Activated T-cell treated with anti-CD3 and anti-CD28 coated beads, Interleukin-2, amount 50 U/mL, for 72 hours (primary cell): ENCODE measurements around the gene SLC43A2. TPM values are rescaled to one million over a fixed set of nuclear protein-coding genes. Genes with fewer than 3 reads are reported as not detected.

Experiments used
- ATAC-seq, 2 donors: fragments of 150-1000 bp; cut with Tn5 transposase; replicated peaks in 1 of 2; 2 replicates each; pipeline ENCODE4 v1.10.0; 2021; ENCODE audit warnings: moderate library complexity in 2 of 2, mild to moderate bottlenecking in 1 of 2
- DNase-seq, 2 donors: peaks; one replicate each; pipeline ENCODE4 v3.0.0; 2021 to 2022; ENCODE audit warnings: mixed read lengths in 1 of 2
- H3K27ac Mint-ChIP-seq: one replicate; pipeline ENCODE4 v1.8.0; 2022; ENCODE audit warnings: mild to moderate bottlenecking, moderate library complexity, mixed read lengths
- H3K27me3 Mint-ChIP-seq: one replicate; pipeline ENCODE4 v1.8.0; 2022; ENCODE audit warnings: low read depth, mixed read lengths
- H3K36me3 Mint-ChIP-seq, 2 donors: one replicate each; pipeline ENCODE4 v1.8.0; 2022; ENCODE audit warnings: mixed read lengths in 2 of 2, mild to moderate bottlenecking in 1 of 2; ENCODE audit not compliant: insufficient read depth in 2 of 2
- H3K4me1 Mint-ChIP-seq: one replicate; pipeline ENCODE4 v1.8.0; 2022; ENCODE audit warnings: low read depth, mixed read lengths
- H3K4me3 Mint-ChIP-seq, 2 donors: one replicate each; pipeline ENCODE4 v1.8.0; 2022; ENCODE audit warnings: mild to moderate bottlenecking in 2 of 2, mixed read lengths in 2 of 2, moderate library complexity in 2 of 2
- H3K9me3 Mint-ChIP-seq, 2 donors: one replicate each; pipeline ENCODE4 v1.8.0; 2022; ENCODE audit warnings: mixed read lengths in 2 of 2
- total RNA-seq, 2 donors: library from RNA; stranded (reverse); gene quantifications; one replicate each; pipeline ENCODE4 v1.2.3, GENCODE V29; 2022

SLC43A2 gene
- total RNA-seq, 2 donors from 2014 or later = 3.4 to 3.8 TPM

GRCh38 chr17:1605681-1606351 is 22.8 kb downstream of the SLC43A2 start:
- ATAC-seq (no peak), DNase-seq (no peak)
- no peak overlapping the region for H3K27ac Mint-ChIP-seq
- H3K27me3 Mint-ChIP-seq = no peaks in the 10 kb centered on the region
- H3K36me3 Mint-ChIP-seq = peaks cover 3 to 5% of the 10 kb centered on the region in 2 donors
- H3K4me3 Mint-ChIP-seq = peak overlapping the region; percentile 46 to 75
- peaks cover 41% of the 10 kb centered on the region for H3K4me1 Mint-ChIP-seq
- peaks cover 3 to 6% of the 10 kb centered on the region in 2 donors for H3K9me3 Mint-ChIP-seq

DNA sequence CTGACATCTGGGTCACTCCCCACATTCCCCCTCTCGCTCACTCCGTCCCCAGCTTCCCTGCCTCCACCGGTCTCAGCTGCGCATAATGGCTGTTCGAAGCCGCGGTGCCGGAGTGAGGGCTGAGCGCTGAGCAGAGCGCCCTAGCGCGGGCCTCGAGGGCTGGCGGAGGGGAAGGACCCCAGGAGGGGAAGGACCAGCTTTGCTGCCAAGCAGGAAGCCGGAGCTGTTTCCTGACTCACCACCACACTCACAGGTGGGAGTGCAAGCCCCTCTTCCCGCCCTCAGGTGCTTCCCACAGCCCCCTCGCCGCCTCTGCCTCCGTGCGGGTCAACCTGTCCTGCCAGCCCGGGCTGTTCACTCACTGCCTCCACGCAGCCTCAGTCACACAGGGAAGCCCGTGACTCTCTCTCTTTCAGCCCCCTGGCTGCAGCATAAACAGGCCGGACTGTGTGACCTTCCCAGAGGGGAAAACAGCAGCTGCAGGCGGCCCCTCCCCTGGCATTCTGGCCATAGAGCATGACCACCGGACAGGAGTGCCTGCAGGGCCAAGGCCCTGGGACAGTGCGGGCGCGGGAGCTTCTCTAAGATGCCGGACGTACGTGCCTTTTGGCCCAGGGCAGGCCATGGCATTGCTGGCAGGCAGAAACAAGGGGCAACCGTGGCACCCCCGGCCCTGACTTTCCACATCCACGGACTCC is 23.7 kb downstream of the SLC43A2 start:
- Mint-ChIP-seq H3K9me3 (peaks cover 3 to 6% of the 10 kb centered on the region in 2 donors), H3K4me3 (peak overlapping the region; percentile 10 to 58), H3K27me3 (no peaks in the 10 kb centered on the region), H3K4me1 (peaks cover 41% of the 10 kb centered on the region), H3K36me3 (peaks cover 3 to 5% of the 10 kb centered on the region in 2 donors), H3K27ac (no peak overlapping the region)
- ATAC-seq = no peak
- peak in 1 of 2 donors; percentile 8 for DNase-seq

DNA sequence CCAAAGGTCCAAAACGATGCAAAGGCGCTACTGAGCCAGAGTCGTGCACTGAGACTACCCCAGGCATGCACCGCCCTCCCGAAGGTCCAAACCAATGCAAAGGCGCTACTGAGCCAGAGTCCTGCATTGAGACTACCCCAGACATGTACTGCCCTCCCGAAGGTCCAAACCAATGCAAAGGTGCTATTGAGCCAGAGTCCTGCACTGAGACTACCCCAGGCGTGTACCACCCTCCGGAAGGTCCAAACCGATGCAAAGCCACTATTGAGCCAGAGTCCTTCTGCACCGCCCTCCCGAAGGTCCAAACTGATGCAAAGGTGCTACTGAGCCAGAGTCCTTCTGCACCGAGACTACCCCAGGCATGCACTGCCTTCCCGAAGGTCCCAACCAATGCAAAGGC is 27.1 kb downstream of the SLC43A2 start:
- DNase-seq (no peak), ATAC-seq (no peak)
- H3K9me3 Mint-ChIP-seq = peaks cover 3 to 6% of the 10 kb centered on the region in 2 donors
- H3K4me1 Mint-ChIP-seq = peaks cover 18% of the 10 kb centered on the region
- no peak overlapping the region for H3K4me3 Mint-ChIP-seq
- H3K27me3 Mint-ChIP-seq = no peaks in the 10 kb centered on the region
- no peak overlapping the region for H3K27ac Mint-ChIP-seq
- H3K36me3 Mint-ChIP-seq = peaks cover 3 to 5% of the 10 kb centered on the region in 2 donors

DNA sequence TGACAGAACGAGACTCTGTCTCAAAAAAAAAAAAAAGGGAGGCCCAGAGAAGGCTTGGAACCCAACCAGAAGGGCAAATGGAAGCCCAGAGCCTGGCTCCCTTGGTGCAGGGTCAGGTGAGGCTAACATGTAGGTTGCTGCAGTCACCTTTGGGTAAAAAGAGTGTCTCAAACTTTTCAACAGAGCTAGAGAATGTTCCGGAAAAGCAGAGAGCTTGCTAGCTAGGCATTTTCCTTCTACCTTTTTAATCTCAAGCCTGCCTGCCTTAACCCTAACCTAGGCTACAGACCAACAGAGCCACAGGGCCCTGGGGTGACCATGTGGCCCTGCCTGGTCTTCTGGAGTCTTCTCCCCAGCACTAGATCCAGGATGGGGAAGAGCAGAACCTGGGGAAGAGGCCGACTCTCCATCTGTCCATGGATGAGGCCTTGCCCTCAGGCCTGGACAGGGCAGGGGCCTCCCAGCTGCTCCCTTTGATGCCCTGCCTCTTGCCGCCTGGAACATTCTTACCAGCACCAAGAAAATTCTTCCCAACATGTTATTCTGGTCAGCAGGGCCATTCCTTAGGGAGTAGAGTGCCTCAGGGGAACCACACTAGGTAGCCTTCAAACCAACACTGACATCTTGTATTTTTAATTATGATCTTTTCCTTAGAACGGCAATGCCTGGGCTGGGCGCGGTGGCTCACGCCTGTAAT is 30.1 kb downstream of the SLC43A2 start:
- ATAC-seq = no peak
- Mint-ChIP-seq H3K9me3 (peaks cover 3 to 6% of the 10 kb centered on the region in 2 donors), H3K36me3 (peaks cover 3 to 5% of the 10 kb centered on the region in 2 donors), H3K27me3 (no peaks in the 10 kb centered on the region), H3K4me1 (peaks cover 1% of the 10 kb centered on the region), H3K4me3 (no peak overlapping the region), H3K27ac (no peak overlapping the region)
- DNase-seq = no peak

GRCh38 chr17:1597861-1598342 is 30.7 kb downstream of the SLC43A2 start:
- Mint-ChIP-seq H3K9me3 (peaks cover 3 to 6% of the 10 kb centered on the region in 2 donors), H3K36me3 (peaks cover 3 to 5% of the 10 kb centered on the region in 2 donors), H3K27ac (no peak overlapping the region), H3K4me1 (peaks cover 8% of the 10 kb centered on the region), H3K27me3 (no peaks in the 10 kb centered on the region), H3K4me3 (no peak overlapping the region)
- ATAC-seq (no peak), DNase-seq (no peak)

- Mint-ChIP-seq H3K27ac (no peak overlapping the region), H3K4me3 (no peak overlapping the region), H3K4me1 (peaks cover 14% of the 10 kb centered on the region), H3K9me3 (no peaks in the 10 kb centered on the region), H3K27me3 (no peaks in the 10 kb centered on the region), H3K36me3 (no peaks in the 10 kb centered on the region)
- no peak for ATAC-seq
- DNase-seq = no peak
Observed at GRCh38 chr17:1593630-1593931, 35.1 kb downstream of the SLC43A2 start.

DNA sequence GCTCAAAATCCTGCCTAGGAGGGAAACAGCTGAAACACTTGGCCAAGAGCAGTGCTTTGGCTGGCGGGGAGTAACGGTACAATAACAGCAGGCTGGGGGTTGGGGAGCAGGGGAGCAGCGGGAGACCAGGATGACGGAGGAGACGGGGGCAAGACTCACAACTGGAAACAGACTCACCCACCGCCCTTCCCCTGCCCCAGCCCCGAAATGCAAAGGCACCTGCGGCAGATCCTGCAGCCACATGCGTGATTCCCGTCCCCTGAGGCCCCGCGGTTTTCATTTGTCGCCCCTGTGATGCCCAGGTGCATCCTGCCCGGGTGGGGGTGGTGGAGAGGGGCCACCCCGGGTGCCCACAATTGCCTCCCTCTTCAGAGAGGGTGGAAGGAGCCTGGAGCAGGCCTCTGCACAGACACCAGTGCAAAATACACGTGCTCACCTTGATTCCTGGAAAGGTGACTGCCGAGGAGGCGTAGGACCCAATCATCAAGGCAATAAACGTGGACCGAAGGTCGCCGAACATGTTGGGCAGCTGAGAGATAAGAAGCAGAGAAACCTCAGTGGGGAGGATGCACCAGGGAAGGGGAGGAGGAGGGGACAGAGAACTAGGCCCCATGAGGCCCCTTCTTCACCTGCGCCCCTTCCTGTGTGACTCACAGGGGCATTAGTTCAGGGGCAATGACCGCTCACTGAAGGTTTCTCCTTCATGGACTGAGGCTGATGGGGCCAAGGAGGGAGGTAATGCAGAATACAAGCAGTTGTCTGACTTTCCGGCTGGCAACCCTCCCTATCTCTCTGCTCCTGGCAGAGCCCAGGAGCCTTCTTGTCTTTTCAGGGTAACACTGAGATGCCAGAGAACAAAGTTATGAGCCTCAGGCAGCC is 35.6 kb downstream of the SLC43A2 start:
- ATAC-seq = peak; percentile 49 to 59
- Mint-ChIP-seq H3K4me3 (peak overlapping the region in 1 of 2 donors; percentile 74), H3K27ac (no peak overlapping the region), H3K36me3 (no peaks in the 10 kb centered on the region), H3K4me1 (peaks cover 14% of the 10 kb centered on the region), H3K9me3 (no peaks in the 10 kb centered on the region), H3K27me3 (no peaks in the 10 kb centered on the region)
- no peak for DNase-seq

GRCh38 chr17:1591474-1592090 is 37.1 kb downstream of the SLC43A2 start:
- Mint-ChIP-seq H3K9me3 (no peaks in the 10 kb centered on the region), H3K4me1 (peaks cover 14% of the 10 kb centered on the region), H3K27ac (no peak overlapping the region), H3K4me3 (no peak overlapping the region), H3K27me3 (no peaks in the 10 kb centered on the region), H3K36me3 (no peaks in the 10 kb centered on the region)
- ATAC-seq = no peak
- no peak for DNase-seq

DNA sequence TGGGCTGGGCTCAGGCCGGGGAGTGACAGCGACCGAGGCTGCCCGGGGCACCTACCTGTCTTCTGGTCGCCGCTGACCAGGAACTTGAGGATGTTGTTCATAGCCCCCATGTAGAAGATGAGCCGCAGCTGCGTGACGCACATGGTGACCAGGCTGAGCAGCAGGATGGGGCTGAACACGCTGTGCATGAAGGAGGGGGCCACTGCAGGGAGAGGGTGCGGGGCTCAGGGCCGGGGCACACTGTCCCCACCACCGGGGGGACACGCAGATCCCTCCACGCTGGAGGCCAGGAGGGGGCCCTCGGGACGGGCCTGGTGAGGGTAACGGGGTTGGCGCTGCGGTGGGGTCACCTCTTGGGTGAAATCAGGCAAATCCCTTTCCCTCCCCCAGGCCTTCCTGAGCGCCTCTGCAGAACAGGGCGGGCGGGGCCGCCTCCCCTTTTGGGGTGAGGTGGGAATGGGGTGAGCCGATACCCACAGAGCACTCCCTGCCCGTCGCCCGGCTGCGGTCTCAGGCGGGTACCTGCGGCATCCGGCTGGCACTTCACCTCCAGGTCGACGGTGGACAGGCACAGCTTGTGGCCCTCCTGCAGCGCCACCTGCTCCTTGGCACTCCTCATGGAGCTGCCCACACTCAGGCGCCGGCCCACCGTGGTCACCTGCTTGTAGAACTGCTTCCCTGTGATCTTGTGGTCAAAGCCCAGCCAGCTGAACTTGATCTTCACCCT is 37.7 kb downstream of the SLC43A2 start:
- Mint-ChIP-seq H3K27ac (no peak overlapping the region), H3K4me3 (no peak overlapping the region), H3K27me3 (no peaks in the 10 kb centered on the region), H3K9me3 (no peaks in the 10 kb centered on the region), H3K4me1 (peaks cover 14% of the 10 kb centered on the region), H3K36me3 (no peaks in the 10 kb centered on the region)
- DNase-seq (no peak), ATAC-seq (no peak)

- Mint-ChIP-seq H3K27me3 (no peaks in the 10 kb centered on the region), H3K9me3 (no peaks in the 10 kb centered on the region), H3K4me1 (peaks cover 14% of the 10 kb centered on the region), H3K36me3 (no peaks in the 10 kb centered on the region), H3K27ac (no peak overlapping the region), H3K4me3 (no peak overlapping the region)
- peak; percentile 27 to 40 for DNase-seq
- peak; percentile 53 to 67 for ATAC-seq
Observed at GRCh38 chr17:1590029-1590746, 38.4 kb downstream of the SLC43A2 start.

- H3K27ac Mint-ChIP-seq = no peak overlapping the region
- no peak for ATAC-seq
- no peak overlapping the region for H3K4me3 Mint-ChIP-seq
- H3K9me3 Mint-ChIP-seq = no peaks in the 10 kb centered on the region
- DNase-seq = no peak
- H3K36me3 Mint-ChIP-seq = no peaks in the 10 kb centered on the region
- H3K4me1 Mint-ChIP-seq = peaks cover 14% of the 10 kb centered on the region
- H3K27me3 Mint-ChIP-seq = no peaks in the 10 kb centered on the region
Observed at GRCh38 chr17:1588821-1589585, 39.6 kb downstream of the SLC43A2 start.
